PC-3 (cell line): Measurements from ENCODE around the gene KIFAP3.

Experiments
- CTCF ChIP-seq: fragments of 300-600 bp; sonication (generic); conservative IDR thresholded peaks from 2 replicates; pipeline ENCODE4 v1.5.1; 2017; ENCODE audit warnings: antibody characterized with exemption, low read depth, mild to moderate bottlenecking, low read length
- EZH2 ChIP-seq: fragments of 300-600 bp; sonication (generic); IDR thresholded peaks from one replicate; pipeline ENCODE4 v1.6.1; 2017; ENCODE audit warnings: antibody characterized with exemption, mild to moderate bottlenecking, low read length; ENCODE audit not compliant: unreplicated experiment

GRCh38 chr1:169924829-169925228 is 149.7 kb downstream of the KIFAP3 start:
- TF ChIP-seq CTCF (no peak), EZH2 (no peak)
